MM.1S (cell line): Measurements from ENCODE around the gene OGG1.

Experiments used
- DNase-seq: peaks from one replicate; pipeline ENCODE4 v3.0.0-alpha.2; 2015
- H2AFZ ChIP-seq: fragments of 300-600 bp; sonication (generic); 2 replicates; pipeline ENCODE4 v1.6.0; 2016; ENCODE audit warnings: antibody characterized with exemption, low read length
- H3F3A ChIP-seq: fragments of 300-600 bp; sonication (generic); 2 replicates; pipeline ENCODE4 v1.6.1; 2016; ENCODE audit warnings: mild to moderate bottlenecking, antibody characterized with exemption, low read length, moderate library complexity, mixed read lengths; ENCODE audit not compliant: insufficient read depth
- H3K27ac ChIP-seq: fragments of 300-600 bp; sonication (generic); 2 replicates; pipeline ENCODE4 v1.5.1; 2016; ENCODE audit warnings: mild to moderate bottlenecking, low read length
- H3K27me3 ChIP-seq: fragments of 300-600 bp; sonication (generic); replicated peaks from 2 replicates; pipeline ENCODE4 v1.6.0; 2016; ENCODE audit warnings: low read length; ENCODE audit not compliant: insufficient read depth
- H3K36me3 ChIP-seq: fragments of 300-600 bp; sonication (generic); replicated peaks from 2 replicates; pipeline ENCODE4 v1.6.1; 2016; ENCODE audit warnings: mild to moderate bottlenecking, low read length, mixed read lengths; ENCODE audit not compliant: insufficient read depth
- H3K4me1 ChIP-seq: fragments of 300-600 bp; sonication (generic); 2 replicates; pipeline ENCODE4 v1.6.1; 2016; ENCODE audit warnings: low read length, mixed read lengths
- H3K4me2 ChIP-seq: fragments of 300-600 bp; sonication (generic); 2 replicates; pipeline ENCODE4 v1.6.0; 2016; ENCODE audit warnings: low read depth, low read length
- H3K4me3 ChIP-seq: fragments of 300-600 bp; sonication (generic); 2 replicates; pipeline ENCODE4 v1.5.1; 2016; ENCODE audit warnings: low read length, mixed read lengths
- H3K79me2 ChIP-seq: fragments of 300-600 bp; sonication (generic); 2 replicates; pipeline ENCODE4 v1.6.1; 2016; ENCODE audit warnings: mixed run types, low read length, mixed read lengths
- H3K9ac ChIP-seq: fragments of 300-600 bp; sonication (generic); 2 replicates; pipeline ENCODE4 v1.6.1; 2016; ENCODE audit warnings: low read length, mixed read lengths
- H3K9me2 ChIP-seq: fragments of 300-600 bp; sonication (generic); replicated peaks from 2 replicates; pipeline ENCODE4 v1.6.1; 2016; ENCODE audit warnings: mild to moderate bottlenecking, low read length, mixed read lengths; ENCODE audit not compliant: insufficient read depth
- H3K9me3 ChIP-seq: fragments of 300-600 bp; sonication (generic); replicated peaks from 2 replicates; pipeline ENCODE4 v1.6.1; 2016; ENCODE audit warnings: mild to moderate bottlenecking, low read length, mixed read lengths; ENCODE audit not compliant: insufficient read depth
- H4K20me1 ChIP-seq: fragments of 300-600 bp; sonication (generic); 2 replicates; pipeline ENCODE4 v1.6.1; 2016; ENCODE audit warnings: mild to moderate bottlenecking, low read length, moderate library complexity, mixed read lengths; ENCODE audit not compliant: insufficient read depth
- CTCF ChIP-seq: fragments of 300-600 bp; sonication (generic); IDR thresholded peaks from 2 replicates; pipeline ENCODE4 v1.5.1; 2016; ENCODE audit warnings: antibody characterized with exemption, low read length, mixed read lengths
- EZH2 ChIP-seq: fragments of 300-600 bp; sonication (generic); optimal IDR thresholded peaks from 2 replicates; pipeline ENCODE3; 2017; ENCODE audit warnings: low read depth, mild to moderate bottlenecking, antibody characterized with exemption, low read length, mixed read lengths
- EZH2phosphoT487 ChIP-seq: fragments of 300-600 bp; sonication (generic); IDR thresholded peaks from 2 replicates; pipeline ENCODE4 v1.6.1; 2018; ENCODE audit warnings: antibody characterized with exemption, low read length

Gene OGG1

GRCh38 chr3:9779075-9779593, 29.4 kb downstream of the OGG1 start:
- TF ChIP-seq EZH2 (no peak), CTCF (no peak), EZH2phosphoT487 (no peak)
- no peaks in the 10 kb centered on the region for H4K20me1 ChIP-seq
- no peaks in the 10 kb centered on the region for H3K4me1 ChIP-seq

GRCh38 chr3:9779721-9780457, 30.1 kb downstream of the OGG1 start:
- Histone ChIP-seq H2AFZ (no peak overlapping the region), H4K20me1 (no peaks in the 10 kb centered on the region), H3K36me3 (0 out of 2 replicates have a peak, but pooled peaks cover 2% of the 10 kb centered on the region), H3K27me3 (no peaks in the 10 kb centered on the region), H3K9me3 (no peaks in the 10 kb centered on the region), H3K9ac (no peak overlapping the region), H3K27ac (no peak overlapping the region), H3F3A (no peaks in the 10 kb centered on the region), H3K9me2 (no peaks in the 10 kb centered on the region), H3K79me2 (no peaks in the 10 kb centered on the region), H3K4me1 (no peaks in the 10 kb centered on the region), H3K4me2 (no peak overlapping the region), H3K4me3 (no peak overlapping the region)
- TF ChIP-seq EZH2, result no peak
- DNase-seq, result no peak

More at GRCh38 chr3:9779075-9779593, 29.4 kb downstream of the OGG1 start:
- Histone ChIP-seq H3K4me3 (no peak overlapping the region), H3K9ac (no peak overlapping the region), H3K79me2 (no peaks in the 10 kb centered on the region), H3K27ac (no peak overlapping the region), H3K27me3 (no peaks in the 10 kb centered on the region), H3K9me3 (no peaks in the 10 kb centered on the region), H3K36me3 (0 out of 2 replicates have a peak, but pooled peaks cover 2% of the 10 kb centered on the region), H3K9me2 (no peaks in the 10 kb centered on the region), H2AFZ (no peak overlapping the region), H3F3A (no peaks in the 10 kb centered on the region), H3K4me2 (no peak overlapping the region)
- no peak for DNase-seq

- Histone ChIP-seq H3F3A (no peaks in the 10 kb centered on the region), H3K79me2 (no peaks in the 10 kb centered on the region), H3K9me2 (no peaks in the 10 kb centered on the region), H3K4me3 (no peak overlapping the region), H3K36me3 (0 out of 2 replicates have a peak, but pooled peaks cover 2% of the 10 kb centered on the region), H3K4me1 (no peaks in the 10 kb centered on the region), H3K27ac (no peak overlapping the region), H3K9me3 (no peaks in the 10 kb centered on the region), H3K4me2 (no peak overlapping the region), H2AFZ (no peak overlapping the region), H3K27me3 (no peaks in the 10 kb centered on the region), H3K9ac (no peak overlapping the region), H4K20me1 (no peaks in the 10 kb centered on the region)
- TF ChIP-seq CTCF (no peak), EZH2phosphoT487 (no peak), EZH2 (no peak)
- DNase-seq, result no peak
Observed at GRCh38 chr3:9780458-9780812, 30.7 kb downstream of the OGG1 start.

- Histone ChIP-seq H3K9me2 (no peaks in the 10 kb centered on the region), H3K36me3 (0 out of 2 replicates have a peak, but pooled peaks cover 2% of the 10 kb centered on the region), H3F3A (no peaks in the 10 kb centered on the region), H3K9ac (no peak overlapping the region), H2AFZ (no peak overlapping the region), H3K79me2 (no peaks in the 10 kb centered on the region), H3K4me2 (no peak overlapping the region), H3K4me1 (no peaks in the 10 kb centered on the region), H3K27ac (no peak overlapping the region), H3K9me3 (no peaks in the 10 kb centered on the region), H3K4me3 (no peak overlapping the region), H4K20me1 (no peaks in the 10 kb centered on the region), H3K27me3 (no peaks in the 10 kb centered on the region)
- no peak for DNase-seq
- TF ChIP-seq EZH2phosphoT487 (no peak), CTCF (no peak), EZH2 (no peak)
Observed at GRCh38 chr3:9780910-9781309, 31.2 kb downstream of the OGG1 start.
